GM13977 (cell line): ENCODE data around the gene IKZF2.

Experiments
- DNase-seq: peaks from one replicate; pipeline ENCODE4 v3.0.0; 2012; ENCODE audit warnings: low spot score
- CTCF ChIP-seq: IDR thresholded peaks from 2 replicates; pipeline ENCODE4 v1.5.1; 2012; ENCODE audit warnings: mild to moderate bottlenecking, control low read depth; ENCODE audit not compliant: insufficient read depth; ENCODE audit errors: extremely low read depth, missing control alignments
- in situ Hi-C: fragments of 300-500 bp; cut with MboI; formaldehyde crosslinking; loops from one replicate; pipeline ENCODE4 v1.12.0; 2022; ENCODE audit warnings: low sequenced_read_pairs, low pct_unique_long_range_greater_than_20kb, mixed read lengths, inconsistent platforms; ENCODE audit not compliant: unreplicated experiment

Gene IKZF2

GRCh38 chr2:213091765-213092164 lies 59.6 kb downstream of the IKZF2 start:
- in situ Hi-C loops: no loop called here
- no peak for TF ChIP-seq CTCF
- no peak for DNase-seq

DNA sequence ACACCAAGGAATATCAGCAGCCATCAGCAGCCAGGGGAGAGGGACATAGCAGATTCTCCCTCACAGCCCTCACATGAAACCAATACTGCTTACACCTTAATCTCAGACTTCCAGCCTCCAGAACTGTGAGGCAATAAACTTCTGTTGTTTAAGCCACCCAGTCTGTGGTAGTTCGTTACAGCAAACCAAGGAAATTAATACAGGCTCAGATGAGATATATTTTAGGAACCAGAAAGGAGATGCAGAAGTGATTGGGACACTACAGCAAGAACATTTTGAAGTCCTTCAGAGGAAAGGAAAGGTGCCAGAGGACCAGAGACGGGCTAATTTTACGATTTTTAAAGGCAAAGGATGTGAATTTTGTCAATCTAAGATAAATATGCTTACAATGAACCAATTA lies 60.6 kb downstream of the IKZF2 start:
- in situ Hi-C loops: no loop called here
- no peak for TF ChIP-seq CTCF
- DNase-seq: no peak

GRCh38 chr2:213089438-213089837 lies 62.0 kb downstream of the IKZF2 start:
- DNase-seq: no peak
- TF ChIP-seq CTCF: no peak
- in situ Hi-C loops: no loop called here

GRCh38 chr2:213087040-213087439 lies 64.4 kb downstream of the IKZF2 start:
- no peak for DNase-seq
- in situ Hi-C loops: no loop called here
- no peak for TF ChIP-seq CTCF

DNA sequence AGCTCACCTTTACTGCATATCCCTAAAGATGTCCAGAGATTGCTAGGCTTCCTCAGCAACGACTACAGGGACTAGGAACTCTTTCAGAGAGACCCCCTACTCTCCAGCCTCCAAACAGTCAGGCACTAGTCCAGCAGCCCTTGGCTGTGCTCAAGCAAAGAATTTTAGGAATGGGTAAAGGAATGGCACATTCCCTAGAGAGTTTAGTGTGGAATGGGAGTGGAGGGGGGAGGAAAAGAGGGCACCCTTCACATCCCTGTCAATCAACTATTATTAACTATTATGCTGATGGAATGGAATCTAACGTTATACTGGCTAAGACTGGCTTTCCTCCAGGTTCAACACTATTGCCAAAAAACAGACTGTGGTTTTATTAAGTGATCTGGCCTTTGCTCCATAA lies 64.8 kb downstream of the IKZF2 start:
- no peak for DNase-seq
- in situ Hi-C loops: no loop called here
- no peak for TF ChIP-seq CTCF

DNA sequence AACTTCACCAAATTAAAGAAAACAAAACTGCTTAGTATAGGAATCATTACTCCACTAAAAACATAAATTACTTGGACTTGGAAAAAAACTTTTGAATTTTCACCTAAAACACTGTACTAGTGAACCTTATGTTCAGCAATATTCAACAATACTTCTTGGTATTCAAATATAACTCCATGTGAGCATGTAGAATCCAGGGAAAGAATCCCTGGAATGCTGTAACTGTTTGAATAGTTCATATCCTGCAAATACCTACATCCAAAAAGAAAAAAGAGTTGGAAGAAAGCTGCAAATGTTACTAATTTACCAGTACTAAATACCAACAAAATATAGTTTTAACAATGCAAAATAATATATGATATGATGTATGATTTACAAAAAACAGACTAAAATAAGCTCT lies 65.4 kb downstream of the IKZF2 start:
- no peak for DNase-seq
- in situ Hi-C loops: no loop called here

More for the DNA sequence above, 65.4 kb downstream of the IKZF2 start:
- TF ChIP-seq CTCF: no peak
